SK-N-SH (cell line): Measurements from ENCODE around the gene SSPN. TPM values are rescaled to one million over a fixed set of nuclear protein-coding genes. Genes with fewer than 3 reads are reported as not detected.

Experiments
- CTCF ChIA-PET: fragments of 300-600, 350-600 bp; formaldehyde crosslinking; extraction: SDS; loops from one replicate; lab custom pipeline; 2021; lab: Yijun Ruan, JAX
- POLR2A ChIA-PET: fragments of 350-600 bp; sonication (Branson Sonifier 250); formaldehyde crosslinking; extraction: SDS; loops from one replicate; lab custom pipeline; 2020; ENCODE audit warnings: antibody characterized with exemption, inconsistent platforms; lab: Yijun Ruan, JAX
- DNase-seq: peaks from one replicate; pipeline ENCODE4 v3.0.0; 2012
- H2AFZ ChIP-seq: fragments of 200-600 bp; sonication (generic); 2 replicates; pipeline ENCODE4 v1.8.1; 2016; ENCODE audit warnings: antibody characterized with exemption, mild to moderate bottlenecking, low read depth
- H3F3A ChIP-seq: fragments of 200-600 bp; sonication (generic); replicated peaks from 2 replicates; pipeline ENCODE3; 2016; ENCODE audit warnings: antibody characterized with exemption, mild to moderate bottlenecking; ENCODE audit not compliant: insufficient read depth
- H3K27ac ChIP-seq, 2 experiments: fragments of 200-500 bp in 1 of 2; fragments of 200-600 bp in 1 of 2; sonication (Bioruptor generic) in 1 of 2; sonication (generic), shearing (Covaris generic) in 1 of 2; 2 replicates each; pipeline versions ENCODE4 v1.5.1 to v1.6.1; 2014 to 2016; ENCODE audit warnings: low read depth in 2 of 2, inconsistent platforms in 1 of 2, low read length in 1 of 2, mild to moderate bottlenecking in 1 of 2, mixed read lengths in 1 of 2
- H3K27me3 ChIP-seq: fragments of 200-600 bp; sonication (generic), shearing (Covaris generic); 2 replicates; pipeline ENCODE4 v1.6.1; 2016; ENCODE audit warnings: mixed run types; ENCODE audit not compliant: insufficient read depth
- H3K36me3 ChIP-seq, 2 experiments: fragments of 200-500 bp in 1 of 2; fragments of 200-600 bp in 1 of 2; sonication (Bioruptor generic) in 1 of 2; sonication (generic) in 1 of 2; replicated peaks in 1 of 2; 2 replicates each; pipeline versions ENCODE3 to v1.5.1; 2014 to 2016; ENCODE audit warnings: low read length in 1 of 2, mild to moderate bottlenecking in 1 of 2; ENCODE audit not compliant: insufficient read depth in 2 of 2, control insufficient read depth in 1 of 2
- H3K4me1 ChIP-seq, 2 experiments: fragments of 200-500 bp in 1 of 2; fragments of 200-600 bp in 1 of 2; sonication (Bioruptor generic) in 1 of 2; sonication (generic), shearing (Covaris generic) in 1 of 2; 2 replicates each; pipeline versions ENCODE4 v1.5.1 to v1.6.1; 2014 to 2016; ENCODE audit warnings: low read depth in 1 of 2, low read length in 1 of 2, mixed run types in 1 of 2; ENCODE audit not compliant: insufficient read depth in 2 of 2, control insufficient read depth in 1 of 2
- H3K4me2 ChIP-seq: fragments of 200-600 bp; sonication (generic), shearing (Covaris generic); 2 replicates; pipeline ENCODE4 v1.6.1; 2017; ENCODE audit warnings: mixed run types
- H3K4me3 ChIP-seq, 2 experiments: fragments of 200-500 bp in 1 of 2; fragments of 200-600 bp in 1 of 2; sonication (Bioruptor generic) in 1 of 2; sonication (generic), shearing (Covaris generic) in 1 of 2; 2 replicates each; pipeline versions ENCODE4 v1.5.1 to v1.8.1; 2014 to 2016; ENCODE audit warnings: low read depth in 2 of 2, inconsistent platforms in 1 of 2, low read length in 1 of 2, mild to moderate bottlenecking in 1 of 2, mixed read lengths in 1 of 2, moderate library complexity in 1 of 2
- H3K79me2 ChIP-seq: fragments of 200-600 bp; sonication (generic); 2 replicates; pipeline ENCODE4 v1.8.1; 2017; ENCODE audit warnings: mild to moderate bottlenecking; ENCODE audit not compliant: insufficient read depth
- H3K9ac ChIP-seq: fragments of 200-600 bp; sonication (generic); 2 replicates; pipeline ENCODE4 v1.6.1; 2017; ENCODE audit warnings: mixed run types
- H3K9me2 ChIP-seq: fragments of 200-600 bp; sonication (generic); 2 replicates; pipeline ENCODE4 v1.6.1; 2017; ENCODE audit warnings: mixed run types
- H3K9me3 ChIP-seq: fragments of 200-600 bp; sonication (generic); 2 replicates; pipeline ENCODE4 v1.6.1; 2017; ENCODE audit warnings: mixed run types, mild to moderate bottlenecking, moderate library complexity
- H4K20me1 ChIP-seq: fragments of 200-600 bp; sonication (generic); 2 replicates; pipeline ENCODE4 v1.6.1; 2017; ENCODE audit warnings: mild to moderate bottlenecking, mixed run types; ENCODE audit not compliant: insufficient read depth
- FOXJ3 ChIP-seq: sonication (generic); formaldehyde crosslinking; IDR thresholded peaks from 2 replicates; pipeline ENCODE4 v1.5.1; 2020; ENCODE audit warnings: mild to moderate bottlenecking, missing genetic modification reagents
- GABPA ChIP-seq: IDR thresholded peaks from 2 replicates; pipeline ENCODE4 v1.4.0; 2012; ENCODE audit warnings: low read depth, mild to moderate bottlenecking
- MXI1 ChIP-seq: IDR thresholded peaks from 2 replicates; pipeline ENCODE4 v1.6.1; 2012; ENCODE audit warnings: mild to moderate bottlenecking, low read depth, low read length, improper control_type of control experiment
- NFIC ChIP-seq: IDR thresholded peaks from 2 replicates; pipeline ENCODE4 v1.4.0; 2012; ENCODE audit warnings: borderline replicate concordance
- NRF1 ChIP-seq: IDR thresholded peaks from 2 replicates; pipeline ENCODE4 v1.6.1; 2012; ENCODE audit warnings: low read depth, mild to moderate bottlenecking, low read length
- RCOR1 ChIP-seq: fragments of 150-350 bp; IDR thresholded peaks from 2 replicates; pipeline ENCODE4 v1.6.1; 2017; ENCODE audit warnings: antibody characterized with exemption, low read length
- RFX5 ChIP-seq: IDR thresholded peaks from 2 replicates; pipeline ENCODE4 v1.6.1; 2012; ENCODE audit warnings: mild to moderate bottlenecking, improper control_type of control experiment, low read length
- SIN3A ChIP-seq: IDR thresholded peaks from 2 replicates; pipeline ENCODE4 v1.6.1; 2012; ENCODE audit warnings: low read depth, mild to moderate bottlenecking, low read length, moderate library complexity, borderline replicate concordance
- TEAD4 ChIP-seq: IDR thresholded peaks from 2 replicates; pipeline ENCODE4 v1.4.0; 2012; ENCODE audit warnings: mild to moderate bottlenecking, borderline replicate concordance; ENCODE audit not compliant: insufficient read depth
- YY1 ChIP-seq: IDR thresholded peaks from 2 replicates; pipeline ENCODE4 v1.4.0; 2012; ENCODE audit warnings: low read depth, mild to moderate bottlenecking
- WGBS: methylation state at CpG from one replicate; pipeline ENCODE4 v1.1.6; 2017; ENCODE audit warnings: low lambda C conversion rate; 5-methylcytosine and 5-hydroxymethylcytosine counted together
- polyA plus RNA-seq, 3 experiments: library from polyadenylated mRNA; depleted of rRNA; stranded (reverse); fragments of >200 nt; gene quantifications; 2 replicates each; pipeline ENCODE4 v1.2.3, GENCODE V29; 2012
- TF ChIP-seq, protein P1 (sequence below): IDR thresholded peaks from 2 replicates; pipeline ENCODE4; 2012
- TF ChIP-seq, protein P2 (sequence below): IDR thresholded peaks from 2 replicates; pipeline ENCODE4 v1.4.0; 2012; ENCODE audit warnings: low read depth
- TF ChIP-seq, protein P3 (sequence below): IDR thresholded peaks from 2 replicates; pipeline ENCODE4 v1.6.1; 2012; ENCODE audit warnings: mild to moderate bottlenecking, low read depth, low read length, moderate library complexity
- TF ChIP-seq, protein P4 (sequence below): fragments of 200-600 bp; sonication (generic); IDR thresholded peaks from 2 replicates; pipeline ENCODE4 v1.6.1; 2017; ENCODE audit warnings: antibody characterized with exemption, mild to moderate bottlenecking, moderate library complexity
- TF ChIP-seq, protein P5 (sequence below): IDR thresholded peaks from 2 replicates; pipeline ENCODE4 v1.4.0; 2012; ENCODE audit warnings: low read depth, borderline replicate concordance
- TF ChIP-seq, protein P6 (sequence below): IDR thresholded peaks from 2 replicates; pipeline ENCODE4 v1.4.0; 2012; ENCODE audit warnings: low read depth, borderline replicate concordance

SSPN gene
- polyA plus RNA-seq, 1 of the 3 experiments (the other 2 are of a cell fraction), result 5.9 TPM

DNA sequence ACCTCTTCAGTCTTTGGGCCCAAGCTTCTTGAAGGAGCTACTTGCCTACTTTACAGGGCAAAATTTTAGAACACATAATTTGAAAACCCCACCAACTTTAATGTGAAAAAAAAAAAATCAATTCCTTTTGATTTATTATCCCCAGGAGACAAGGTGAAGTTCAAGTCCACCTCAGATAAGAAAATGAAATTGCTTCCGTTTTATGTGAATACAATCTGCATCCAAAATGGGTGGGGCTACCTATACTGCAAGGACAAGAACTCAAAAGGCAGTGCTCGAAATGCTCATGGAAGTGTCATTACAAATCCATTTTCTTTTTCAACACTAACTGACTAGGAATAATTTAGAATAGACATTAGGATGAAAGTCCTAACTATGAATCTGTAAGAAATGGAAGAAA lies 45.7 kb downstream of the SSPN start:
- Histone ChIP-seq H3K4me1 (peaks cover 5 to 9% of the 10 kb centered on the region in 2 experiments; a peak in 3 of 4 replicates), H4K20me1 (no peaks in the 10 kb centered on the region), H3F3A (no peaks in the 10 kb centered on the region), H3K4me2 (no peak overlapping the region), H2AFZ (no peak overlapping the region), H3K9ac (no peak overlapping the region), H3K4me3 (no peak overlapping the region), H3K36me3 (no peaks in the 10 kb centered on the region), H3K9me2 (no peaks in the 10 kb centered on the region), H3K27ac (no peak overlapping the region), H3K27me3 (no peaks in the 10 kb centered on the region), H3K79me2 (no peaks in the 10 kb centered on the region), H3K9me3 (no peaks in the 10 kb centered on the region)
- CTCF ChIA-PET, result no interaction called here
- DNase-seq, result no peak
- TF ChIP-seq SIN3A (no peak), NRF1 (no peak)
- TF ChIP-seq, protein P1, sequence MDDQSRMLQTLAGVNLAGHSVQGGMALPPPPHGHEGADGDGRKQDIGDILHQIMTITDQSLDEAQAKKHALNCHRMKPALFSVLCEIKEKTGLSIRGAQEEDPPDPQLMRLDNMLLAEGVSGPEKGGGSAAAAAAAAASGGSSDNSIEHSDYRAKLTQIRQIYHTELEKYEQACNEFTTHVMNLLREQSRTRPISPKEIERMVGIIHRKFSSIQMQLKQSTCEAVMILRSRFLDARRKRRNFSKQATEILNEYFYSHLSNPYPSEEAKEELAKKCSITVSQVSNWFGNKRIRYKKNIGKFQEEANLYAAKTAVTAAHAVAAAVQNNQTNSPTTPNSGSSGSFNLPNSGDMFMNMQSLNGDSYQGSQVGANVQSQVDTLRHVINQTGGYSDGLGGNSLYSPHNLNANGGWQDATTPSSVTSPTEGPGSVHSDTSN, result no peak
- TF ChIP-seq, protein P2, sequence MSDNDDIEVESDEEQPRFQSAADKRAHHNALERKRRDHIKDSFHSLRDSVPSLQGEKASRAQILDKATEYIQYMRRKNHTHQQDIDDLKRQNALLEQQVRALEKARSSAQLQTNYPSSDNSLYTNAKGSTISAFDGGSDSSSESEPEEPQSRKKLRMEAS, result no peak
- WGBS, result 88% methylated on average over 2 of the region's 2 CpGs
- POLR2A ChIA-PET, result interaction anchor here (0.6 kb wide), 1 partner anchor 12 kb away, joined by 3 read pairs; no protein-coding TSS in a partner anchor

DNA sequence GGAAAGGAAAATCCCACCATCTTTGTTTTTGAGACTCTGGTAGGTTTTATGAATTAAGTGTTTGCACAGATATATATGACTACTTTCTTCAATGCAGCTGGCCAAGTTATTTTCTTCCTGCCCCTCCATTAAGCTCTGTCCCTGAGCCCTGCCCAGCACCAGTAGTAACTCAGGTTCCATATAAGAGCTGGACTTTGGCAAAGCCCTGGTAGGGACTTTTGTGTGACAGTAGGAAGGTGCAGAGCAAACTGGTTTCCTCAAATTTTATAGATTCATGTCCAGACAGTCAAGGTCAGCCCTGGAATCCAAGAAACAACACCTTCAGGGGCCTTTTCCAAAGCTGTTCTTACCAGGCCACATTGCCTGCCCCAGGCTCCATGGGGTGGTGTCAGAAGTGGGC lies 47.3 kb downstream of the SSPN start:
- Histone ChIP-seq H3K9ac (no peak overlapping the region), H3K4me2 (no peak overlapping the region), H3K9me3 (no peaks in the 10 kb centered on the region), H3K36me3 (no peaks in the 10 kb centered on the region), H3K4me1 (peaks cover 5 to 9% of the 10 kb centered on the region in 2 experiments; a peak in 3 of 4 replicates), H3K27me3 (no peaks in the 10 kb centered on the region), H2AFZ (no peak overlapping the region), H3K9me2 (no peaks in the 10 kb centered on the region), H3K27ac (no peak overlapping the region), H3K4me3 (no peak overlapping the region), H4K20me1 (no peaks in the 10 kb centered on the region), H3K79me2 (no peaks in the 10 kb centered on the region), H3F3A (no peaks in the 10 kb centered on the region)
- ChIA-PET POLR2A (no interaction called here), CTCF (interaction anchor here (1.1 kb wide), 1 partner anchor 17 kb away, joined by 3 read pairs; no protein-coding TSS in a partner anchor)
- no peak for DNase-seq
- TF ChIP-seq, protein P3, sequence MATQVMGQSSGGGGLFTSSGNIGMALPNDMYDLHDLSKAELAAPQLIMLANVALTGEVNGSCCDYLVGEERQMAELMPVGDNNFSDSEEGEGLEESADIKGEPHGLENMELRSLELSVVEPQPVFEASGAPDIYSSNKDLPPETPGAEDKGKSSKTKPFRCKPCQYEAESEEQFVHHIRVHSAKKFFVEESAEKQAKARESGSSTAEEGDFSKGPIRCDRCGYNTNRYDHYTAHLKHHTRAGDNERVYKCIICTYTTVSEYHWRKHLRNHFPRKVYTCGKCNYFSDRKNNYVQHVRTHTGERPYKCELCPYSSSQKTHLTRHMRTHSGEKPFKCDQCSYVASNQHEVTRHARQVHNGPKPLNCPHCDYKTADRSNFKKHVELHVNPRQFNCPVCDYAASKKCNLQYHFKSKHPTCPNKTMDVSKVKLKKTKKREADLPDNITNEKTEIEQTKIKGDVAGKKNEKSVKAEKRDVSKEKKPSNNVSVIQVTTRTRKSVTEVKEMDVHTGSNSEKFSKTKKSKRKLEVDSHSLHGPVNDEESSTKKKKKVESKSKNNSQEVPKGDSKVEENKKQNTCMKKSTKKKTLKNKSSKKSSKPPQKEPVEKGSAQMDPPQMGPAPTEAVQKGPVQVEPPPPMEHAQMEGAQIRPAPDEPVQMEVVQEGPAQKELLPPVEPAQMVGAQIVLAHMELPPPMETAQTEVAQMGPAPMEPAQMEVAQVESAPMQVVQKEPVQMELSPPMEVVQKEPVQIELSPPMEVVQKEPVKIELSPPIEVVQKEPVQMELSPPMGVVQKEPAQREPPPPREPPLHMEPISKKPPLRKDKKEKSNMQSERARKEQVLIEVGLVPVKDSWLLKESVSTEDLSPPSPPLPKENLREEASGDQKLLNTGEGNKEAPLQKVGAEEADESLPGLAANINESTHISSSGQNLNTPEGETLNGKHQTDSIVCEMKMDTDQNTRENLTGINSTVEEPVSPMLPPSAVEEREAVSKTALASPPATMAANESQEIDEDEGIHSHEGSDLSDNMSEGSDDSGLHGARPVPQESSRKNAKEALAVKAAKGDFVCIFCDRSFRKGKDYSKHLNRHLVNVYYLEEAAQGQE, result no peak
- TF ChIP-seq, protein P4, sequence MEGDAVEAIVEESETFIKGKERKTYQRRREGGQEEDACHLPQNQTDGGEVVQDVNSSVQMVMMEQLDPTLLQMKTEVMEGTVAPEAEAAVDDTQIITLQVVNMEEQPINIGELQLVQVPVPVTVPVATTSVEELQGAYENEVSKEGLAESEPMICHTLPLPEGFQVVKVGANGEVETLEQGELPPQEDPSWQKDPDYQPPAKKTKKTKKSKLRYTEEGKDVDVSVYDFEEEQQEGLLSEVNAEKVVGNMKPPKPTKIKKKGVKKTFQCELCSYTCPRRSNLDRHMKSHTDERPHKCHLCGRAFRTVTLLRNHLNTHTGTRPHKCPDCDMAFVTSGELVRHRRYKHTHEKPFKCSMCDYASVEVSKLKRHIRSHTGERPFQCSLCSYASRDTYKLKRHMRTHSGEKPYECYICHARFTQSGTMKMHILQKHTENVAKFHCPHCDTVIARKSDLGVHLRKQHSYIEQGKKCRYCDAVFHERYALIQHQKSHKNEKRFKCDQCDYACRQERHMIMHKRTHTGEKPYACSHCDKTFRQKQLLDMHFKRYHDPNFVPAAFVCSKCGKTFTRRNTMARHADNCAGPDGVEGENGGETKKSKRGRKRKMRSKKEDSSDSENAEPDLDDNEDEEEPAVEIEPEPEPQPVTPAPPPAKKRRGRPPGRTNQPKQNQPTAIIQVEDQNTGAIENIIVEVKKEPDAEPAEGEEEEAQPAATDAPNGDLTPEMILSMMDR, result no peak
- TF ChIP-seq FOXJ3 (CRISPR knock-in tag) (no peak), YY1 (no peak), TEAD4 (no peak), GABPA (no peak), MXI1 (no peak), RCOR1 (no peak), RFX5 (no peak), NFIC (no peak), NRF1 (no peak)
- TF ChIP-seq, protein P5, sequence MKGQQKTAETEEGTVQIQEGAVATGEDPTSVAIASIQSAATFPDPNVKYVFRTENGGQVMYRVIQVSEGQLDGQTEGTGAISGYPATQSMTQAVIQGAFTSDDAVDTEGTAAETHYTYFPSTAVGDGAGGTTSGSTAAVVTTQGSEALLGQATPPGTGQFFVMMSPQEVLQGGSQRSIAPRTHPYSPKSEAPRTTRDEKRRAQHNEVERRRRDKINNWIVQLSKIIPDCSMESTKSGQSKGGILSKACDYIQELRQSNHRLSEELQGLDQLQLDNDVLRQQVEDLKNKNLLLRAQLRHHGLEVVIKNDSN, result no peak
- TF ChIP-seq, protein P2, result no peak
- TF ChIP-seq, protein P6, sequence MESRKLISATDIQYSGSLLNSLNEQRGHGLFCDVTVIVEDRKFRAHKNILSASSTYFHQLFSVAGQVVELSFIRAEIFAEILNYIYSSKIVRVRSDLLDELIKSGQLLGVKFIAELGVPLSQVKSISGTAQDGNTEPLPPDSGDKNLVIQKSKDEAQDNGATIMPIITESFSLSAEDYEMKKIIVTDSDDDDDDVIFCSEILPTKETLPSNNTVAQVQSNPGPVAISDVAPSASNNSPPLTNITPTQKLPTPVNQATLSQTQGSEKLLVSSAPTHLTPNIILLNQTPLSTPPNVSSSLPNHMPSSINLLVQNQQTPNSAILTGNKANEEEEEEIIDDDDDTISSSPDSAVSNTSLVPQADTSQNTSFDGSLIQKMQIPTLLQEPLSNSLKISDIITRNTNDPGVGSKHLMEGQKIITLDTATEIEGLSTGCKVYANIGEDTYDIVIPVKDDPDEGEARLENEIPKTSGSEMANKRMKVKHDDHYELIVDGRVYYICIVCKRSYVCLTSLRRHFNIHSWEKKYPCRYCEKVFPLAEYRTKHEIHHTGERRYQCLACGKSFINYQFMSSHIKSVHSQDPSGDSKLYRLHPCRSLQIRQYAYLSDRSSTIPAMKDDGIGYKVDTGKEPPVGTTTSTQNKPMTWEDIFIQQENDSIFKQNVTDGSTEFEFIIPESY, result no peak
